GM19023 (cell line): Measurements from ENCODE around the gene TRIM28.

ENCODE experiments used
- ATAC-seq: cut with Tn5 transposase; IDR thresholded peaks from one replicate; pipeline ENCODE4 v1.9.1; 2021; ENCODE audit warnings: mild to moderate bottlenecking, moderate library complexity; ENCODE audit not compliant: unreplicated experiment

Gene TRIM28

GRCh38 chr19:58559275-58560006, 15.6 kb downstream of the TRIM28 start:
- ATAC-seq: peak; percentile 28

- no peak for ATAC-seq
Observed at GRCh38 chr19:58560007-58560887, 16.4 kb downstream of the TRIM28 start.

GRCh38 chr19:58560921-58561320, 17.1 kb downstream of the TRIM28 start:
- ATAC-seq: no peak

DNA sequence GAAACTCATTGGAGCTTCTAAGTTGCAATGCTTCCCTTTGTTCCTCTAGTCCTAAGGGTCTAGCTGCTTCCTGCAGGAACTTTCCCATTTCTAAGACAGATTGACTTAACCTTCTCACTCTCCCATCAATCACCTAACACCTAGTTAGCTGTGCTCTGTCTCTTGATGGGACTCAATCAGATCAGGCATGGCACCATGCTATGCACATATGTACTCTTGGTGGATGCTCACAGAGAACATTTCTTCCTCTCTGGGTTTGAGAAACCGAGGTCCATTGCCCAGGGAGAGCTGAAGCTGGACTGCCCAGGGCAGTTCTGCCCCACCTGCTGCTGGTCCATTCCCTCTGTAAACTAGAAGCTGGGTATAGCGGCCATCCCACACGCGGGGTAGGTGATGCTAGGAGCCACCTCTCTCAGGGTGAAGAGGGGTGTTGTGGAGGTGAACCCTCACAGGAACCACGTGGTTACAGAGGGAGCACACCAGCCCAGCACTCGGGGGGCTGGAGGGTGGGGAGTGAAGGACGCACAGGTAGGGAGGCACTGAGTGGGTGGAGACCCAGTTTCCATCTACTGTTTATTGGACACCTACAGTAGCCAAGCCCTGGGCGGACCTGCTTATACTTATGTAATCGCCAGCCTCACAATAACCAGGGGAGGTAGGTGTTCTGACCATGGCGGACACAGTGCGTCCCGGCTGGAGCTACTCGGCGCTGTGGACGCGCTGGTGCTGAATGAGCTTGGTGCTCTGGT, 17.7 kb downstream of the TRIM28 start:
- ATAC-seq: no peak

GRCh38 chr19:58562122-58563033, 18.5 kb downstream of the TRIM28 start:
- ATAC-seq: no peak

- ATAC-seq: no peak
Observed at GRCh38 chr19:58563034-58563573, 19.2 kb downstream of the TRIM28 start.

GRCh38 chr19:58563823-58564222, 20.0 kb downstream of the TRIM28 start:
- ATAC-seq: no peak

GRCh38 chr19:58566989-58567388, 23.1 kb downstream of the TRIM28 start:
- no peak for ATAC-seq

DNA sequence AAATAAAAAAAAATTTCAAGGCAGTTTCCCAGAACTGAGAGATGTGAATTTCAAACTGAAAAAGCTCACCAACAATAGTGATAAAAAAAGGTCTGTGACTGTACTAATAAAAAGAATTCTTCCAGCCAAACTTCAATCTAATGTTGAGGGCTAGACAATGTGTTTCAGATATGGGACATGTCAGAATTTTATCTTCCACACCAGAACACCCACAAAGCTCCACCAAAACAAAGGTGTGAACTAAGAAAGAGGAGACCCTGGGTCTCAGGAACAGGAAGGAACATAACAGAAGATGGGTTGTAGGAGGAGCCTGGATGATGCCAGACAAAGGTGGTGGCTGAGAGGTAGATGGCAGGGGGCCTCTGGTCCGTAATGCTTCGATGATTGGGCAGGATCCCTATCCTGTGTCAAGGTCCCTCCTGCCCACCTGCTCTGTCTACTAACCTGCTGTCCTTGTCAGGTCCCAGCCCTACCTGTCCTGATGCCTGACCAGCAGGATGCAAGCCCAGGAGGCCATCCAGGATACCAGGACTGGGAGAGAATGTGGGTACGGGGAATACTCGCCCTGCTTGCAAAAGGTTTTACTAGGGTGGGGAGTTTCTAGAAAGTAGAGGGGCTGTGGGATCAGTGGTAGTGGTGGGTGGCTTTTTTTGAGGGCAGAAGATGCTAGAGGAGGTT, 24.7 kb downstream of the TRIM28 start:
- ATAC-seq: no peak

DNA sequence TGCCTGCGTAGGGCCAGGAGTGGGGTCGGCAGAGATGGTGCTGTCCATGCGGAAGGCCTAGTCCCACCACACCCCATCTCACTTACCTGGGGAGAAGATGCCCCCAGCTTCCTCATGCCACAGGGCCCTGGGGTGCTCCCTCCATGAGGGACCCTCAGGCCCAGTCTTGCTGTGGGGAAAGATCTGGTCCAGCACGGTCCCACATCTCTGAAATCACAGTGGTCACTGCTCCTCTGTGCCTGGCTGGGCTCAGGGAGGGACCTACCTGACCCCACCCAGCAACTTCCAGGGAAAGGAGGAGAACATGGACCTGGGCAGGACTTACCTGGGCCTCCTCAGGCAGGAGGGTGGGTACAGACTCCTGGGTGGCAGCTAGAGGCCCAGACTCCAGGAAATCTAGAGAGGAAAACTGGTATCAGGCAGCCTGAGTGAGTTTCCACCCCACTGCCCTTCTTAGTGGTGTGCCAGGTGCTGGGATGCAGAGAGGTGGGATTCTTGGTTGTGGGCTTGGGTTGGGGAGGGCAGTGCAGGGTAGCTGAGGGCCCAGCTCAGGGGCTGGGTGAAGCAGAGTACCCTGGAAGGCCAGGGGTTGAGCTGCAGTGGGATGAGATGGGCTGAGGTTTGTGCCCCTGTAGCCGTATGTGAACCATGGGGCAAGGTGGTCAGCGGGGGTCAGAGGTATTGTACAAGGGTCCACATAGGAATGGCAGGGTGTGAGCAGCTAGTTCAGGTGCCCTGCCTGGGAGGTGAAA, 25.5 kb downstream of the TRIM28 start:
- ATAC-seq: no peak

GRCh38 chr19:58569943-58570670, 26.2 kb downstream of the TRIM28 start:
- ATAC-seq: no peak

DNA sequence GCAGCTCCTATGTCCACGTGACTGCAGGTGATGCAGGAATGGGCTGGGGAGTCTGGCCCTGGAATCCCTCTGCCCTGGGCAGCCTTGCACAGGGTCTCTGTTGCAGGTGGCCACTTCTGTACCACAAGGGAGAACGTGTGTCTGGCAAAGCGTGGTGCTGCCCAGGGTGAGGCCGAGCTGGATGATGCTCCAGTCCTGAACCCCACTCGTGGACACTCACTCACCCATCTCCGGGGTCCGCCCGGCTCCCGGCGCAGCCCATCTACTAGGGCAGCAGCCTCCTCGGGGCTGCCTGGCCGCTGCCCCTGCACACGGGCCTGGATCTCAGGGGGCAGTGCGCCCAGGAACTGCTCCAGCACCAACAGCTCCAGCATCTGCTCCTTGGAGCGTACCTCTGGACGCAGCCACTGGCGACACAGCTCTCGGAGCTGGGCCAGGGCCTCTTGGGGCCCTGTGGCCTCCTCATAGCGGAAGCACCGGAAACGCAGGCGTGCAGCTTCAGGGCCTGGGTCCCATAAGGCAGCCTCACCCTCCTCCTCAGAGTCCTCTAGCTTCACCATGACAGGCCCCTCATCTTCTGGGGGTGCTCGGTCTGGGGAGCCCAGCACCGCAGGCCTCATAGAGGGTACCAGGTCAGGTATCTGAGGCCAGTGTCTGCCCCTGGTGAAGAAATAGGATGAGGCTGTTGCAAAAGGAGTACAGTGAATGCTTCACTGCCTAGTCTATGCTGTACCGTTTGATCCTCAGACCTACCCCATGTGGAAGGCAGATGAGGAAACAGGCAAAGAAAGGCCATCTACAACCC, 27.1 kb downstream of the TRIM28 start:
- ATAC-seq: no peak

DNA sequence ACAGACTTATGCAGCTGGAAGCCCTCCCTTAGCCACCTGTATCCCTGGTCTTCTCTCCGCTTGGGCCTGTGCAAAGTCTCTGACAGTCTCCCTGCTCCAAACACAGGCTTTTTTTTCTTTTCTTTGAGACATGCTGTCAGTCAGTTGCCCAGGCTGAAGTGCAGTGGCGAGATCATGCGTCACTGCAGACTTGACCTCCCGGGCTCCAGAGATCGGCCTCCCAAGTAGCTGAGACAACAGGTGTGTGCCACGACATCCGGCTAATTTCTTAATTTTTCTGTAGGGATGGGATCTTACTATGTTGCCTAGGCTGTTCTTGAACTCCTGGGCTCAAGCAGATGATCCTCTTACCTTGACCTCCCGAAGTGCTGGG, 27.7 kb downstream of the TRIM28 start:
- no peak for ATAC-seq

DNA sequence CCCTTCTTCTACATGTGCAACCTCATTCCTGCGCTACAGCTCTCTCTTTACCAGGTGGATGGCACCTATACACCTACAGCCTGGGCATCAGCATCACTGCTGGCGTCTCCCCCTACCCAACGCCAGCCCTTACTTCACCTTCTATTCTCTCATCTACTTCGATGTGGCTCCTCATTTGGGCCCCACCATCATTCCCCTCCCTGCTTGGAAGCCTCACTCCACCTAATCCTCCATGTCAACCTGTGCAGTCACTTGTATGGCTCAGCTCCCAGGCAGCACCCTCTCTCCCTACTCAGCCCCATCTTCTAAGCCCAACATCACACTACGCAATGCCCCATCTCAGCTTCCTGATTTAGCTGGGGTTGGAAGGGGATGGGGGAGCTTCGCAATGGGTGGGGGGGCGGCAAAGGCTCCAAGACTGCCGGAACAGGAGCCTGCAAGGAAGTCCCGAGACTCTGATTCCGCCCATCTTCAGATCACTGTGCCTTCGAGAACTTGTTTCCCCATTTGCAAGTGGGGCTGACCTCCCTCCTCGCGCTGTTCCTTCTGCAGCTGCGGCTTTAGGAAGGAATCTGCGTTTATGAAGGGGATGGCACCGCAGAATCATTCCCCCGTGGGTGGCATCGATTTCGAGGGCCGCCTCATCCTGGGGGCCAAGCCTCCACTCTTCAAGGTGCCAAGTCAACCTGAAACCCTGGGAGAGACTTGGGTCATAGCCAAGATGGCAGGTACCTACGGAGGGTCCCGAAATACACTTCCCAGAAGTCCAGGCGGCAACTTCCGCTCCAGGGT, 28.4 kb downstream of the TRIM28 start:
- no peak for ATAC-seq

DNA sequence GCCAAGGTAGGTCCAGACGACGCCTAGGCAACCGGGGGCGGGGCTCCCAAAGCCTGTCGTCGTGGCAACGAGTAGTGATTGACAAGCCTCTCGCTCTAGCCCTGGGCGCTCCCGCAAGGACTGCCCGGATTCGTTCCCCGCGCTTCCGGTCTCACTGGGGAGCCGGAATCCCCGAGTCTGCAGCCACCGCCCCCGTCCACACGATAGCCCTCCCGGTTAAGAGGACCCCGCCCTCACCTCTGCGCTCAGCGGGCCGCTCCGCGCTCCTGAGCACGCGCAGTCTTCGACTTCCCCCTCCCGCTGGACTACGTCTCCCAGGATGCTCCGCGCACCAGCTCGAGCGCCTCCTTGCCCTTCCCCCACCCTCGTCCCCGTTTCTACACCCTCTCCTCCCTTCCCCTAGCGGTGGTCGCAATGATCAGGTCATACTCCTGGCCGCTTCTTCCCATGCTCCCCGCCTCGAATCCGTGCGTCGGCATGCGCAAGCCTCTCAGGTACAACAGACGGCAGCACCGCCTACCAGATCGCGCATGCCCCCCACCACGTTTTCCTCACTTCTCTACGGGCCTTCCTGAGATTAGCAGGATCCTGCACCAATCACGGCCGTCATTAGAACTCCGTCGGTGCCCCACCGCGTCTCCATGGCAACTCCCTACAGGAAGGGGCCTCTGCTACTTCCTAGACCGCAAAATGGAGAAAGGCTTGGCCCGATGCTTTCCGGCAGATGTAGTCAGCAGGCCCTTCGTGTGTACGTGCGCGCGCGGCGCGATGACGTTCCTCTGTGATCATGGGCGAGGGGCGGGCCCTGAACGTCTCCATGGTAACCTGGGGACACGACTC, 29.2 kb downstream of the TRIM28 start, which contains the start of gene MZF1:
Gene MZF1, minus strand, starts transcription at position 518 of the 840 bp plus-strand sequence. CDS start 1,946 bp downstream, outside the sequence.
- peak; percentile 56 for ATAC-seq
